ENCODE measurements around the gene ERBB4. TPM values are rescaled to one million over a fixed set of nuclear protein-coding genes. Genes with fewer than 3 reads are reported as not detected.

Gene ERBB4
- total RNA-seq, 1 experiment from 2014 or later = 40.6 TPM

DNA sequence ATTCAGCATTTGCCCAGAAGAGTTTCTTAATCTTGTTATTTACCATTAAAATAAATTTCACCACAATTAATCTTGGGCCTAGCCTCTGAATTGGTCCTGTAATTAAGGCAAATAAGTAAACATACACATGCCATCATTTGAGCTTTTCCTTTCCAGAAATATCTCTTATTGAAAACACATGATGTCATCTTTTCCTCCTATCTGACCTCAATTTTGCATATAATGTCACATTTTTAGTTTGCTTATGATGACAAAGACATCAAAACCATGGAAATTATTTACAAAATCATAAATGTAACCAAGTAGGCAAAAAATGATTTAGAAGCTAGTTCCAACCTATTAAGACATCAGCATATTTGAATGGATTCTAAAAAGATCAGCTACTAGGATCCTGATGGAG, 915.5 kb downstream of the ERBB4 start:
- Histone ChIP-seq H3K27ac (ENCODE audit: low read depth, low read length, poor library complexity, severe bottlenecking) (no peak overlapping the region), H3K4me3 (ENCODE audit: low read depth, low read length, poor library complexity, severe bottlenecking) (no peak overlapping the region), H3K36me3 (ENCODE audit: insufficient read depth, low read length, poor library complexity, severe bottlenecking) (no peaks in the 10 kb centered on the region), H3K9me3 (ENCODE audit: low read depth, low read length, poor library complexity, severe bottlenecking) (no peaks in the 10 kb centered on the region), H3K4me1 (ENCODE audit: insufficient read depth, low read length, poor library complexity, severe bottlenecking) (no peaks in the 10 kb centered on the region), H3K27me3 (replicated peaks; ENCODE audit: insufficient read depth, low read depth, low read length, poor library complexity) (no peaks in the 10 kb centered on the region)
- POLR2A ChIA-PET (ENCODE audit: low non-redundant PET) = no interaction called here
- TF ChIP-seq EZH2 (IDR thresholded peaks at IDR 0.05; ENCODE audit: borderline replicate concordance, low read depth, low read length, poor library complexity, severe bottlenecking) = no peak
- TF ChIP-seq, protein P1, sequence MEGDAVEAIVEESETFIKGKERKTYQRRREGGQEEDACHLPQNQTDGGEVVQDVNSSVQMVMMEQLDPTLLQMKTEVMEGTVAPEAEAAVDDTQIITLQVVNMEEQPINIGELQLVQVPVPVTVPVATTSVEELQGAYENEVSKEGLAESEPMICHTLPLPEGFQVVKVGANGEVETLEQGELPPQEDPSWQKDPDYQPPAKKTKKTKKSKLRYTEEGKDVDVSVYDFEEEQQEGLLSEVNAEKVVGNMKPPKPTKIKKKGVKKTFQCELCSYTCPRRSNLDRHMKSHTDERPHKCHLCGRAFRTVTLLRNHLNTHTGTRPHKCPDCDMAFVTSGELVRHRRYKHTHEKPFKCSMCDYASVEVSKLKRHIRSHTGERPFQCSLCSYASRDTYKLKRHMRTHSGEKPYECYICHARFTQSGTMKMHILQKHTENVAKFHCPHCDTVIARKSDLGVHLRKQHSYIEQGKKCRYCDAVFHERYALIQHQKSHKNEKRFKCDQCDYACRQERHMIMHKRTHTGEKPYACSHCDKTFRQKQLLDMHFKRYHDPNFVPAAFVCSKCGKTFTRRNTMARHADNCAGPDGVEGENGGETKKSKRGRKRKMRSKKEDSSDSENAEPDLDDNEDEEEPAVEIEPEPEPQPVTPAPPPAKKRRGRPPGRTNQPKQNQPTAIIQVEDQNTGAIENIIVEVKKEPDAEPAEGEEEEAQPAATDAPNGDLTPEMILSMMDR (conservative IDR thresholded peaks at IDR 0.05; ENCODE audit: low read depth, low read length) = no peak
- no peak for DNase-seq (ENCODE audit: low spot score)
- intact Hi-C loops (cut with micrococcal nuclease; ENCODE audit: unreplicated experiment) = no loop called here
- BruUV-seq (replicated peaks) = no TSS peak
- CTCF ChIA-PET = no interaction called here

DNA sequence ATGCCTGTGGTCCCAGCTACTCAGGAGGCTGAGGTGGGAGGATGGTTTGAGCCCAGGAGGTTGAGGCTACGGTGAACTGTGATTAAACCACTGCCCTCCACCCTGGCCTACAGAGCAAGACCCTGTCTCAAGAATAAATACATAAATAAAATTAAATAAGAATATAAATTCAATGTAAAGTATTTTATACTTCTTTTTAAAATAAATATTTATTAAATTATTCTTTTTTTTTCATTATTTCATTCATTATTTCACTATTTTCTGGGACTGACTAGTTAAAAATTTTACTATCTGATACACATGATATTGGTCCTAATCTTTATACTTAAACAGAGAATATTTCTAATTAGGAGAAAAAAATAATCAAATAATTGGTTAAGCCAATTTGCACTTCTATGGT, 917.6 kb downstream of the ERBB4 start:
- TF ChIP-seq EZH2 (IDR thresholded peaks at IDR 0.05; ENCODE audit: borderline replicate concordance, low read depth, low read length, poor library complexity, severe bottlenecking) = no peak
- TF ChIP-seq, protein P1 (conservative IDR thresholded peaks at IDR 0.05; ENCODE audit: low read depth, low read length) = no peak
- BruUV-seq (replicated peaks) = no TSS peak
- Histone ChIP-seq H3K4me1 (ENCODE audit: insufficient read depth, low read length, poor library complexity, severe bottlenecking) (no peaks in the 10 kb centered on the region), H3K9me3 (ENCODE audit: low read depth, low read length, poor library complexity, severe bottlenecking) (no peaks in the 10 kb centered on the region), H3K4me3 (ENCODE audit: low read depth, low read length, poor library complexity, severe bottlenecking) (no peak overlapping the region), H3K27ac (ENCODE audit: low read depth, low read length, poor library complexity, severe bottlenecking) (no peak overlapping the region), H3K36me3 (ENCODE audit: insufficient read depth, low read length, poor library complexity, severe bottlenecking) (no peaks in the 10 kb centered on the region), H3K27me3 (replicated peaks; ENCODE audit: insufficient read depth, low read depth, low read length, poor library complexity) (no peaks in the 10 kb centered on the region)
- POLR2A ChIA-PET (ENCODE audit: low non-redundant PET) = no interaction called here
- CTCF ChIA-PET = no interaction called here
- intact Hi-C loops (cut with micrococcal nuclease; ENCODE audit: unreplicated experiment) = no loop called here
- no peak for DNase-seq (ENCODE audit: low spot score)

DNA sequence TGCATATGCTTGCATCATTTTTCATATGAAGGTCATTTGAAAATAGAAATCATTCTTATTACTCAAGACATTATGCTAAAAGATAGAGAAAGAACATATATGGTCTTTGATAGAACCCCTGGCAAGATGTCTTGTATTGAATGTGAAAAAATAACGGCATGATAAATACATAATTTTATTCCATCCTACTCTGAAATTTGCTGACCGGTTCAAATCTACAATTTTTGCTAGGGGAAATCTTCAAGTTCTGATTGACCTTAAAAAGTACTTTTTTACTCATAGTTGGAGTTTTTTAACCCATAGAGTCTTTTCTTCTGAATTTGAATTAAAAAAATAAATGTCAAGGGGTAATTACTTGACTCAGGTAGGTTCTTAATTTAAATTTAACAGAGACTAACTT, 920.8 kb downstream of the ERBB4 start:
- POLR2A ChIA-PET (ENCODE audit: low non-redundant PET) = no interaction called here
- no TSS peak for BruUV-seq (replicated peaks)
- H3K4me1 ChIP-seq (ENCODE audit: insufficient read depth, low read length, poor library complexity, severe bottlenecking) = no peaks in the 10 kb centered on the region
- H3K9me3 ChIP-seq (ENCODE audit: low read depth, low read length, poor library complexity, severe bottlenecking) = no peaks in the 10 kb centered on the region
- H3K27ac ChIP-seq (ENCODE audit: low read depth, low read length, poor library complexity, severe bottlenecking) = no peak overlapping the region
- no peaks in the 10 kb centered on the region for H3K27me3 ChIP-seq (replicated peaks; ENCODE audit: insufficient read depth, low read depth, low read length, poor library complexity)
- H3K36me3 ChIP-seq (ENCODE audit: insufficient read depth, low read length, poor library complexity, severe bottlenecking) = no peaks in the 10 kb centered on the region
- CTCF ChIA-PET = no interaction called here
- no peak for DNase-seq (ENCODE audit: low spot score)
- TF ChIP-seq, protein P1 (conservative IDR thresholded peaks at IDR 0.05; ENCODE audit: low read depth, low read length) = no peak
- TF ChIP-seq EZH2 (IDR thresholded peaks at IDR 0.05; ENCODE audit: borderline replicate concordance, low read depth, low read length, poor library complexity, severe bottlenecking) = no peak
- H3K4me3 ChIP-seq (ENCODE audit: low read depth, low read length, poor library complexity, severe bottlenecking) = no peak overlapping the region
- intact Hi-C loops (cut with micrococcal nuclease; ENCODE audit: unreplicated experiment) = no loop called here
